OCI-M2 (cell line): ENCODE data around the gene CDK5.
A peak's percentile ranks its signal among the peaks of the same experiment; 100 is the strongest.
"Not testable (repeated sequence)": the region's sequence is repeated elsewhere in the genome, so short reads cannot be mapped to it uniquely, and the experiment has no call there.

ENCODE experiments used
- DNase-seq: peaks from one replicate; lab custom pipeline; 2025; ENCODE audit not compliant: unreplicated experiment; lab: John Stamatoyannopoulos, UW

Gene CDK5

GRCh38 chr7:151058781-151059366, 1.2 kb upstream of the CDK5 start:
- no peak for DNase-seq

DNA sequence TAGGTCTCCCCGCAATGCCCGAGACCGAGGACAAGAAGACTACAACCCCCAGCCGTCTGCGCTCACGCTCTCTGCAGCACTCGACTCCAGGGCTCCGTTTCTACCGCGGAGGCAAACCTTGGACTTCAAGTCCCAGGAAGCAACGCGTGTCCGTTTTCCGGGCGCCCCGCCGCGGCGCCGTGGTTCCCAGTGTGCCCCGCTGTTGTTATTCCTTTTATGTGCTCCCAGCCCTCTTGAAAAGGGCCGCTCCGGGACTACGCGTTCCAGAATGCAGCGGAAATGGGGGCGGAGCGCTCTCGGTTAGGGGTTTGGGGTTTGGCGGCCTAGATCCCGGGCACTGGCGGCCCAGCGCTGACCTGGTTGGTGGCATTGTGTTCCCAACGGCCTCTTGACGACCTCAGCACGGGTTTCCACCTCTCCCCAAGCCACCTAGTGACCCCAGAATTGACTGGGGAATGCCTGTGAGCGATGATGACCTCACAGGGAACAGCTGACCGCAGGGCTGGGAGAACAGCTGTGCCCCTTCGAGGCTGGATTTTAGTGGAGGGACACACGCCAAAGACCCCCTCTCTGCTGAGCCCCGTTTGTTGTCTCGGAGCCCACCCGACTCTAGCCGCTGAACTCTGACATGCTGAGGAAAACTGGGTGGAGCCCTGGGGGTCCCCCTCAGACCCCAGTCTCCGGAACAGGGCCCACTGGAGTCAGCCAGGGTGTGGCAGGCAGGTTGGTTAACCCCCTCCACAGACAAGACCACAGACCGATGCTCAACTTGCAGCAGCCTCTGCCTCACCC, 488 bp upstream of the CDK5 start:
- DNase-seq, result peak; percentile 98

DNA sequence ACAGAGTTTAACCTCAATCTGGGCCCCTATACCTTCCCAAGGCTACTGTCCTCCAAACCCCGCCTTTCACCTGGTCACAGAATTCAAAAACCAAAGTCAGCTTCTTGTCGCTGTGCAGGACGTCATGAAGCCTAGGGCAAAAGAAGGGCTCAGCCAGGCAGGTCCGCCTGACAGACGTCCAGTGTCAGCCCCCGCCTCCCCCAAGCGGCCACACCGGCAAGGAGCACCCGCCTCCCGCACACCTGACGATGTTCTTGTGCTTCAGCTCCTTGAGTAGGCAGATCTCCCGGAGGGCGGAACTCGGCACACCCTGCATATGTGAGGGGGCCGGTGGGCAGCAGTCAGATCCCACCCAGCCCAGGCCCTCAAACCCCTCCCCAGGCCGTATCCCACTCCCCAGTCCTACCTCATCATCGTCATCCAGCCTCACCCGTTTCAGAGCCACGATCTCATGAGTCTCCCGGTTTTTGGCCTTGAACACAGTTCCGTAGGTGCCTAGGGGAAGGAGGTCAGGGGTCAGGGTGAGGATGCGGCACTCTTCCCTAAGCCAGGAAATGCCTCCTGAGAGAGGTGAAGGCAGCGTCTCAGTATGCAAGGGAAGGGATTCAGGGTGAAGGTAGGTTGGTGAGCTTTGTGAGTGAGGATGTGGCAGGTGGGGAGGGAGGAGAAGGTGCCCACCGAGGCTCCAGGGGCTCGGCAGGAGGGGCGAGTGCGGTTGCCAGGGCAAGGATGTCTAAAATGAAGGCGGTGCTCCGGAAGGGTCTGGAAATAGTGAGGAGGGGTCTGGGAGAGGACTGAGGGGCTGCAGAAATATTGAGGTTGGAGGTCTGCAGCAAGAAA, 811 bp downstream of the CDK5 start:
- no peak for DNase-seq

GRCh38 chr7:151056283-151056665, 1.4 kb downstream of the CDK5 start:
- no peak for DNase-seq

- DNase-seq, result no peak
Measured at GRCh38 chr7:151053751-151054150, 3.9 kb downstream of the CDK5 start.

GRCh38 chr7:151053096-151053495, 4.6 kb downstream of the CDK5 start:
- DNase-seq, result no peak

- DNase-seq, result no peak
Measured at GRCh38 chr7:151051108-151051507, 6.6 kb downstream of the CDK5 start.

DNA sequence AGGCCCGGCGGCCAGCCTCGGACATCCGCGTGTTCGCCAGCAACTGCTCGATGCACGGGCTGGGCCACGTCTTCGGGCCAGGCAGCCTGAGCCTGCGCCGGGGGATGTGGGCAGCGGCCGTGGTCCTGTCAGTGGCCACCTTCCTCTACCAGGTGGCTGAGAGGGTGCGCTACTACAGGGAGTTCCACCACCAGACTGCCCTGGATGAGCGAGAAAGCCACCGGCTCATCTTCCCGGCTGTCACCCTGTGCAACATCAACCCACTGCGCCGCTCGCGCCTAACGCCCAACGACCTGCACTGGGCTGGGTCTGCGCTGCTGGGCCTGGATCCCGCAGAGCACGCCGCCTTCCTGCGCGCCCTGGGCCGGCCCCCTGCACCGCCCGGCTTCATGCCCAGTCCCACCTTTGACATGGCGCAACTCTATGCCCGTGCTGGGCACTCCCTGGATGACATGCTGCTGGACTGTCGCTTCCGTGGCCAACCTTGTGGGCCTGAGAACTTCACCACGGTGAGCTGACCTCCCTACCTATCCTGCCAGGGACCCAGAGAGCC, 8.7 kb downstream of the CDK5 start:
- no peak for DNase-seq

DNA sequence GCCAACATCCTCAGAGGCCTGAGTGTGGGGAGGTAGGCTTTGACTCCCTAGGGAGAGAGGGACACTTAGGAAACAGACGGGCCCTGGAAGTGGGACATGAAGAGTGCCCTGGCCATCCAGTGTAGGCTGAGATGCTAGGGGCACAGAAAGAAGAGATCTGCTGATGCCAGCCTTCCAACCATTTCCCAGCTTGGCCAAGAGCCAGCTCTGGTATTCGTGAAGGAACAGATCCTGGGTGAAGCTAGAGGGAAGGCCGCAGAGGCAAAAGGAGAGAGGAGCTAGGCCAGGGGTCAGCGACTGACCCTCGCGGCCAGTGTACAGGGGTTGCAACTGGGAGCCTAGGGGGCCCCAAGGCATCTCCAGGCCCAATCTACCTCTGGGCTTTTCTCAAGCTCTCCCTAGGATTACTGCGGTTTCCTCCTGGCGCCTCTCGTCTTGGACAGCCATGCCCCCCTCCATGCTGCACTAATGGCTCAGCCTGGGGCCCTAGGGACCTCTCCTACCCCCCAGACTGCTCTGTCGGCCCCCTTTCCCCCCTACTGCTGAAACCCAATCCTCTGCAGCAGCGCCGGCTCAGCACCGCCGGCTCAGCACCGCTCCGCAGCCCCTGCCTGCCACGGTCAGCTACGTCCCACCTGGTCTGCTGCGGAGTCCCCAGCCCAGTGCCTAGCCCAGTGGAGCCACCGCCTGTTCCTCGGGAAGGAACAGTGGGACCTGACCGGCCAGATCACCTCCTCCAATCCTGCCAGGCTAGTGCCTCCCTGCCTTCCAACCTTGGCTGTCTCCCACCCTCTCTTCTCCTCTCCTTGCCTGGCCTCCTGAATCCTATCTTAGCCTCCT, 9.5 kb downstream of the CDK5 start, which contains the start of gene ASIC3:
Gene ASIC3 (plus strand): TSS at position 556 of the 840 bp plus-strand sequence. CDS start 355 bp downstream, outside the sequence.
- no peak for DNase-seq

DNA sequence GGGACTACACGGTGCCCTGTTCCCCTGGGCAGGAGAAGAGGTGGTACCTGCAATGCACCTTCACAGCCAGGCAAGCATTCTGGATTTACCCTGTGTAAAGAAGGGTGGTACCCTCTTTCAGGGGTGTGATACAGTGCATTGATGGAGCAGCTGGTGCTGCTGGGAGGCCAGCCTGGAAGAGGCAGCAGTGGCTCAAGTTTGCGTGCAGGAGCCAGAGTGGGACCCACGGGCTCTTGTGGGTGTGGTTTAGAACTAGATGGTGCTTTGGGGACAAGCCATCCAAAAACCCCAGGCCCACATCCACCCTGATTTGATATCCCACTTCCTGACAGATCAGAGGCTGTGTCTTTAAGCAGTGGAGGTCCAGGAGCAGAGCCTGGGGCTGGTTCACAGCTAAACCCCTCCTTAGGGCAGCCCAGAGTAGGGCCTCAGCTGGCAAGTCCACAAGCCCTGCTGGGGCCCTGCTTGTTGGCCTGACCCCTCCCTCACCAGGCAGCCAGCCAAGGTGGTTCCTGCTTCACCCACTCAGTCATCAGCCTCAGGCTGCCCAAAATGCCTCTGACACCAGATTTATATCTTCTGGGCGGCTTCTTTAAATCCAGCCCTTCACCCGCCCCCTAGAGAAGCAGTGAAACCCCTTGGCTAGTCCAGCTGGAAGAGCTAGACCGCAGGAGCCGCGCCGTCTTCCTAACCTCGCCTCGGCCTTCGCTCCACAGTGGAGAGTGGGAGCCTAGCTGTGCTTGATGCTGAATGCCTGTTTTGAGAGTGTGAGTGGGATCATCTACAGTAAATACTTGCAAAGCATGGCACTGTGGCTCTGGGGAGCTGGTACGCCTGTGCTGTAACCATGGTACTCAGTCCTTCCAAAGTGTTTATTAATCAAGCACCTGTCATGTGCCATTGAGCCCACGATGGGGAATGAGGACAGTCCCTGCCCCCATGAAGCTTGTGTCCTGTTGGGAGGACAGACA, 10.8 kb downstream of the CDK5 start:
- no peak for DNase-seq

- DNase-seq, result no peak
Measured at GRCh38 chr7:151045967-151046366, 11.7 kb downstream of the CDK5 start.

GRCh38 chr7:151045262-151045661, 12.4 kb downstream of the CDK5 start:
- no peak for DNase-seq

- DNase-seq, result no peak
Measured at GRCh38 chr7:151043959-151044358, 13.7 kb downstream of the CDK5 start.

DNA sequence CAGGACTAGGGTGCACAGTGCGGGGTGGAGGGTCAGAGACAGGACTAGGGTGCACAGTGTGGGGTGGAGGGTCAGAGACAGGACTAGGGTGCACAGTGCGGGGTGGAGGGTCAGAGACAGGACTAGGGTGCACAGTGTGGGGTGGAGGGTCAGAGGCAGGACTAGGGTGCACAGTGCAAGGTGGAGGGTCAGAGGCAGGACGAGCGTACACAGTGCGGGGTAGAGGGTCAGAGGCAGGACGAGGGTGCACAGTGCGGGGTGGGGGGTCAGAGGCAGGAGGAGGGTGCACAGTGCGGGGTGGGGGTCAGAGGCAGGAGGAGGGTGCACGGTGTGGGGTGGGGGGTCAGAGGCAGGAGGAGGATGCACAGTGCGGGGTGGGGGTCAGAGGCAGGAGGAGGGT, 14.2 kb downstream of the CDK5 start:
- not testable (repeated sequence) for DNase-seq

- no peak for DNase-seq
Measured at GRCh38 chr7:151040616-151041375, 16.9 kb downstream of the CDK5 start.

DNA sequence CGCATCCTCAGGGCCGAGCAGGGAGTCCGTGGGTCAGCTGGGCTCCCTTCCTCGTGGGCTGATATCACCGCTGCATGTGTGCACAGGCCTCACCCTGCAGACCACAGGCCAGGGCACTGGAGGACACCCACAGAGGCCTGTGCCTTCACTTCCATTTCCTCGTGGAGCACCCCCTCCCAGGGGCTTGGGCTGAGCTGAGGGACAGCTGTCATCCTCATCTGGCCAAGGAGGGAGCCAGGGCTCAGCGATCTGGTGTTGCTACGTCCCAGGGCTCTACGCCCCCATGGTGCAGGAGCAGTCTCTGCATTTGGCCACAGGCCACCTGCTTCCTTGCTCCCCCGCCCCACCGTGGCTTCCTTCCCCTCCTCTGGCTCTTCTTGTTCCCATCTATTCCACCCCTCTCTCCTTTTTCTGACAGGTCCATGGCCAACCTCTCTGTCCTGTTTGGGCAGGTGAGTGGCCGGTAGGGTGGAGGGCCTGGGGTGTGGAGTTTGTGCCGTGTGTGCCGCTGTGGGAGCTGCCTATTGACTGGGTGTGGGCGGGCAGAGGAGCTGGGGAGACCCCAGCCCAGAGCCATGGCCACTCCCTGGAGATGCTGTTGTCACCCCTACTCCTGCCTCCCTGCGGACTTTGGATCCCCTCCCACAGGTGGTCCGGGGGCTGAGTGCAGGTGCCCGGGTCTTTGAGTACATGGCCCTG, 17.7 kb downstream of the CDK5 start:
- no peak for DNase-seq

- DNase-seq, result peak; percentile 96
Measured at GRCh38 chr7:151038951-151039849, 18.5 kb downstream of the CDK5 start.
